NCI-H2227 (cell line): ENCODE data around the gene CNGB1.

Source experiments
- DNase-seq: peaks from one replicate; lab custom pipeline; 2025; ENCODE audit not compliant: unreplicated experiment; lab: John Stamatoyannopoulos, UW

CNGB1 gene

GRCh38 chr16:57977418-57978069 lies 6.6 kb upstream of the CNGB1 start:
- no peak for DNase-seq

- DNase-seq = no peak
These were observed 5.4 kb upstream of the CNGB1 start for GRCh38 chr16:57976331-57976796.

GRCh38 chr16:57972306-57972705 lies 1.4 kb upstream of the CNGB1 start:
- DNase-seq = no peak

- no peak for DNase-seq
These were observed 920 bp upstream of the CNGB1 start for GRCh38 chr16:57971848-57972247.

- DNase-seq = no peak
These were observed 609 bp downstream of the CNGB1 start for GRCh38 chr16:57970319-57970718.

GRCh38 chr16:57969451-57970123 lies 1.3 kb downstream of the CNGB1 start:
- DNase-seq = no peak

- DNase-seq = no peak
These were observed 3.0 kb downstream of the CNGB1 start for GRCh38 chr16:57967916-57968315.

- no peak for DNase-seq
These were observed 3.9 kb downstream of the CNGB1 start for GRCh38 chr16:57966986-57967385.

- DNase-seq = no peak
These were observed 4.6 kb downstream of the CNGB1 start for GRCh38 chr16:57966204-57966771.

- DNase-seq = no peak
These were observed 6.7 kb downstream of the CNGB1 start for GRCh38 chr16:57964157-57964700.

- no peak for DNase-seq
These were observed 8.2 kb downstream of the CNGB1 start for GRCh38 chr16:57962756-57963155.

GRCh38 chr16:57962046-57962445 lies 8.9 kb downstream of the CNGB1 start:
- no peak for DNase-seq

- DNase-seq = no peak
These were observed 9.4 kb downstream of the CNGB1 start for GRCh38 chr16:57961538-57961937.

GRCh38 chr16:57960826-57961472 lies 10.0 kb downstream of the CNGB1 start:
- no peak for DNase-seq

GRCh38 chr16:57960310-57960709 lies 10.6 kb downstream of the CNGB1 start:
- no peak for DNase-seq

GRCh38 chr16:57959804-57960203 lies 11.1 kb downstream of the CNGB1 start:
- no peak for DNase-seq

- DNase-seq = no peak
These were observed 11.8 kb downstream of the CNGB1 start for GRCh38 chr16:57959121-57959520.

GRCh38 chr16:57958544-57958943 lies 12.4 kb downstream of the CNGB1 start:
- DNase-seq = no peak

GRCh38 chr16:57957673-57958392 lies 13.1 kb downstream of the CNGB1 start:
- no peak for DNase-seq

- no peak for DNase-seq
These were observed 13.8 kb downstream of the CNGB1 start for GRCh38 chr16:57956924-57957672.
